Stimulated activated CD8-positive, alpha-beta memory T cell treated with anti-CD3 and anti-CD28 coated beads, Interleukin-4, amount 100 ng/mL, for 48 hours (primary cell): Measurements from ENCODE around the gene IL1RN.

Experiments
- DNase-seq: peaks from one replicate; pipeline ENCODE4 v3.0.0-alpha.2; 2020

The IL1RN gene

GRCh38 chr2:113157118-113157896, 29.9 kb downstream of the IL1RN start:
- peak; percentile 64 for DNase-seq

GRCh38 chr2:113157897-113158753, 30.7 kb downstream of the IL1RN start:
- no peak for DNase-seq

- DNase-seq: no peak
These were observed 31.6 kb downstream of the IL1RN start for GRCh38 chr2:113158884-113159553.

GRCh38 chr2:113160248-113160647, 32.9 kb downstream of the IL1RN start:
- DNase-seq: no peak

GRCh38 chr2:113160962-113161361, 33.6 kb downstream of the IL1RN start:
- no peak for DNase-seq

GRCh38 chr2:113162173-113162572, 34.8 kb downstream of the IL1RN start:
- DNase-seq: no peak

- DNase-seq: no peak
These were observed 35.5 kb downstream of the IL1RN start for GRCh38 chr2:113162869-113163268.

- no peak for DNase-seq
These were observed 37.0 kb downstream of the IL1RN start for GRCh38 chr2:113164215-113164929.

- no peak for DNase-seq
These were observed 37.7 kb downstream of the IL1RN start for GRCh38 chr2:113164930-113165585.

- no peak for DNase-seq
These were observed 38.8 kb downstream of the IL1RN start for GRCh38 chr2:113166187-113166645.

- peak; percentile 62 for DNase-seq
These were observed 39.9 kb downstream of the IL1RN start for GRCh38 chr2:113167115-113167932.

- no peak for DNase-seq
These were observed 40.6 kb downstream of the IL1RN start for GRCh38 chr2:113167962-113168340.

GRCh38 chr2:113169002-113169530, 41.7 kb downstream of the IL1RN start:
- DNase-seq: no peak

GRCh38 chr2:113169586-113169985, 42.2 kb downstream of the IL1RN start:
- DNase-seq: no peak

- no peak for DNase-seq
These were observed 44.1 kb downstream of the IL1RN start for GRCh38 chr2:113171334-113172075.

GRCh38 chr2:113172721-113173541, 45.5 kb downstream of the IL1RN start:
- peak; percentile 24 for DNase-seq

- peak; percentile 91 for DNase-seq
These were observed 46.4 kb downstream of the IL1RN start, which contains the start of gene PSD4 for GRCh38 chr2:113173542-113174375. Gene PSD4 (plus strand): TSS chr2:113173971. CDS start chr2:113182457, 8,486 bp downstream.

GRCh38 chr2:113174376-113174750, 47.0 kb downstream of the IL1RN start:
- peak; percentile 54 for DNase-seq
